HEK293T (cell line): ENCODE measurements around the gene CDH4.

Experiments
- ARNT ChIP-seq: fragments of 450-650 bp; IDR thresholded peaks from 2 replicates; pipeline ENCODE4 v1.6.1; 2017; ENCODE audit warnings: mild to moderate bottlenecking
- BHLHE40 ChIP-seq: fragments of 450-650 bp; IDR thresholded peaks from 2 replicates; pipeline ENCODE4 v1.6.1; 2016; ENCODE audit warnings: mild to moderate bottlenecking, moderate library complexity, borderline replicate concordance
- CTBP1 ChIP-seq: fragments of 450-650 bp; IDR thresholded peaks from 2 replicates; pipeline ENCODE4 v1.6.1; 2016; ENCODE audit warnings: borderline replicate concordance
- ELF4 ChIP-seq: fragments of 450-650 bp; IDR thresholded peaks from 2 replicates; pipeline ENCODE4 v1.6.1; 2017; ENCODE audit warnings: antibody characterized with exemption
- LEF1 ChIP-seq: fragments of 450-650 bp; IDR thresholded peaks from 2 replicates; pipeline ENCODE4 v1.6.1; 2017; ENCODE audit warnings: mild to moderate bottlenecking, borderline replicate concordance
- SP1 ChIP-seq: fragments of 450-650 bp; IDR thresholded peaks from 2 replicates; pipeline ENCODE4 v1.6.1; 2017
- SUZ12 ChIP-seq: fragments of 450-650 bp; IDR thresholded peaks from 2 replicates; pipeline ENCODE4 v1.6.1; 2016; ENCODE audit warnings: mild to moderate bottlenecking
- TARDBP ChIP-seq: fragments of 450-650 bp; IDR thresholded peaks from 2 replicates; pipeline ENCODE4 v1.6.1; 2016
- ZNF384 ChIP-seq: fragments of 450-650 bp; IDR thresholded peaks from 2 replicates; pipeline ENCODE4 v1.6.1; 2016
- TF ChIP-seq, protein P1 (sequence below): fragments of 450-650 bp; IDR thresholded peaks from 2 replicates; pipeline ENCODE4 v1.6.1; 2016

DNA sequence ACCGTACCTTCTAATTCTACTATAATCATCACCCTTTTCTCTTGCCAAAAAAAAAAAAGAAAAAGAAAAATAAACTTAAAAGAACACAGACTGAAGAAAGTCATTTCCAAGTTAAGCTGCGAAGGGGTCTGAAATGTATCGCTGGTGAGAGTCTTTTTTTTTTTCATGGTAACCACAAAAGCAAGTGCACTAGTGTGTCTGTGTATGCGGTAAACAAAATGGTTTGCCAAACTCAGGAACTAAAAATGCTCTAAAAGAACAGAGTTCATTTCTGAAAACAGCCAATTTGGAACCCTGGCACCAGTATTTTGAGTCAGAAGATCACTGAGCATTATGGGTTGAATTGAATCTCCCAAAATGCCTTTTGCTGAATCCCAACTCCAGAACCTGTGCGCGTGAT lies 46.6 kb downstream of the CDH4 start:
- no peak for TF ChIP-seq ARNT
- no peak for TF ChIP-seq SP1
- no peak for TF ChIP-seq ELF4
- TF ChIP-seq TARDBP, result no peak
- TF ChIP-seq CTBP1, result no peak
- no peak for TF ChIP-seq BHLHE40
- TF ChIP-seq SUZ12, result no peak
- no peak for TF ChIP-seq LEF1
- TF ChIP-seq ZNF384, result no peak
- TF ChIP-seq, protein P1, sequence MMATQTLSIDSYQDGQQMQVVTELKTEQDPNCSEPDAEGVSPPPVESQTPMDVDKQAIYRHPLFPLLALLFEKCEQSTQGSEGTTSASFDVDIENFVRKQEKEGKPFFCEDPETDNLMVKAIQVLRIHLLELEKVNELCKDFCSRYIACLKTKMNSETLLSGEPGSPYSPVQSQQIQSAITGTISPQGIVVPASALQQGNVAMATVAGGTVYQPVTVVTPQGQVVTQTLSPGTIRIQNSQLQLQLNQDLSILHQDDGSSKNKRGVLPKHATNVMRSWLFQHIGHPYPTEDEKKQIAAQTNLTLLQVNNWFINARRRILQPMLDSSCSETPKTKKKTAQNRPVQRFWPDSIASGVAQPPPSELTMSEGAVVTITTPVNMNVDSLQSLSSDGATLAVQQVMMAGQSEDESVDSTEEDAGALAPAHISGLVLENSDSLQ, result no peak
